ENCODE measurements around the gene BANP. TPM values are rescaled to one million over a fixed set of nuclear protein-coding genes. Genes with fewer than 3 reads are reported as not detected.

The BANP gene
- total and polyA plus RNA-seq, 2 donors (not counting 3 experiments of a cell fraction or from before 2014, with no cell fraction given), result 22.4 to 33.8 TPM

DNA sequence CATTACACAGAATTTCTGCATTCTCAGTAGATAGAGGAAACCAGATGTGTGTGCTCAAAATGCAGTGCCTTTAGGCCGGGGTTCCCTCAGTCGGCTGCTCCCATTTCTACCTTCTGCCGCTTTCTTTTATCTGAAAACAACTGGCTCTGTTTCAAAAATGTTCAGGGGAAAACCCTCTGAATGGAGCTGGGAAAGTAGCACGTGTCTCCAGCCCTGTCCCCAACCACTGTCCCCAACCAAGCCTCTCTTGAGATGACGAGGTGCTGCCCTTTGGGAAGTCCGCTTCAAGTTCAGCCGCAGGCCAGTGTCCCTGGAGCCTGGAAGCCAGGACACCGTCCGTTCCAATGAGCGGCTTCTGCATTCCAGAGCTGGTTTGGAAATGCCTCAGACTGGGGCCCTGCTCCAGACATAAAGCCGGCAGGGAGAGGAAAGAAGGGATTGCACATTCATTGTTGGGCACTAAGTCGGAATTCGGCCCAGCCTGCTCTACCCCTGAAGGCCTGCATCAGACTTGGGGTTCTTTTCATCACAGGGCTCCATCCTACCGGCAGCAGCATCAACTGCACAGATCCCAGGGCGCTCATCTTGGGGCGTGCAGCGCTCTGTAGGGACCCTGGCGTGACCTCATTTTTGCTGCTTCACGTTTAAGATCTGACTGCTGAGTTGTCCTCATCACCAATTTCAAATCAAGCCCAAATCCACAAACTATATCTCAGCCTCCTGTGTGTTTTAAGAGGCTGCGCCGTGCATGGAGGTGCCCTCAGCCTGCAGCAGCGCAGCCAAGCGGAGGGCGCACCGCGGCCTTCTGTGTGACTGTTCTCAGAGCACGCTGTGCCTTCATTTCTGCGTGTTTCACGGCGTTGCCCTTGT is 111.3 kb downstream of the BANP start:
- FAIRE-seq (no peak), DNase-seq (ENCODE audit: low read depth, low spot score) (no peak)
- ChIA-PET POLR2A (no interaction called here), CTCF (interaction anchor here (0.8 kb wide), 1 partner anchor 12 kb away, joined by 3 read pairs; no protein-coding TSS in a partner anchor)
- Histone ChIP-seq H3K27ac (ENCODE audit: insufficient read depth, low read depth, low read length) (no peak overlapping the region), H3K9ac (replicated peaks; ENCODE audit: extremely low read depth, insufficient read depth, low read length) (no peak overlapping the region), H3K4me3 (replicated peaks in 1 of 3; ENCODE audit: insufficient read depth in 1 of 3, low read depth in 1 of 3, low read length in 3 of 3) (no peak overlapping the region), H3K4me1 (ENCODE audit: control insufficient read depth, extremely low read depth, insufficient read depth, low read length) (no peaks in the 10 kb centered on the region), H3K9me1 (replicated peaks; ENCODE audit: control insufficient read depth, extremely low read depth, insufficient read depth, low read length) (no peaks in the 10 kb centered on the region), H3K9me3 (replicated peaks; ENCODE audit: control insufficient read depth, insufficient read depth, low read length) (no peaks in the 10 kb centered on the region), H3K4me2 (ENCODE audit: insufficient read depth, low read length) (no peak overlapping the region), H3K27me3 (ENCODE audit: control insufficient read depth in 2 of 2, insufficient read depth in 2 of 2, low read length in 2 of 2) (no peaks in the 10 kb centered on the region), H3K79me2 (ENCODE audit: control insufficient read depth, insufficient read depth, low read length) (no peaks in the 10 kb centered on the region), H3K36me3 (ENCODE audit: control insufficient read depth in 2 of 2, extremely low read depth in 1 of 2, insufficient read depth in 2 of 2, low read length in 2 of 2) (peaks cover 0 to 7% of the 10 kb centered on the region in 2 experiments), H4K20me1 (replicated peaks; ENCODE audit: control insufficient read depth, extremely low read depth, insufficient read depth, low read length) (no peaks in the 10 kb centered on the region), H2AFZ (ENCODE audit: low read depth, low read length) (no peak overlapping the region)
- no TSS peak for BruUV-seq (replicated peaks)
- no peak for TF ChIP-seq MYC (IDR thresholded peaks at IDR 0.05; ENCODE audit: low read depth, low read length)
- no peak for TF ChIP-seq FOS (IDR thresholded peaks at IDR 0.05; ENCODE audit: borderline replicate concordance, insufficient read depth, low read length)
- TF ChIP-seq EZH2 (IDR thresholded peaks at IDR 0.05; ENCODE audit: borderline replicate concordance, low read depth, low read length, severe bottlenecking), result no peak
- TF ChIP-seq POLR2AphosphoS5 (IDR thresholded peaks at IDR 0.05; ENCODE audit: insufficient read depth, low read depth, low read length), result no peak
- no peak for TF ChIP-seq JUN (IDR thresholded peaks at IDR 0.05; ENCODE audit: borderline replicate concordance, insufficient read depth, insufficient read length, low read depth)
- TF ChIP-seq, protein P1, sequence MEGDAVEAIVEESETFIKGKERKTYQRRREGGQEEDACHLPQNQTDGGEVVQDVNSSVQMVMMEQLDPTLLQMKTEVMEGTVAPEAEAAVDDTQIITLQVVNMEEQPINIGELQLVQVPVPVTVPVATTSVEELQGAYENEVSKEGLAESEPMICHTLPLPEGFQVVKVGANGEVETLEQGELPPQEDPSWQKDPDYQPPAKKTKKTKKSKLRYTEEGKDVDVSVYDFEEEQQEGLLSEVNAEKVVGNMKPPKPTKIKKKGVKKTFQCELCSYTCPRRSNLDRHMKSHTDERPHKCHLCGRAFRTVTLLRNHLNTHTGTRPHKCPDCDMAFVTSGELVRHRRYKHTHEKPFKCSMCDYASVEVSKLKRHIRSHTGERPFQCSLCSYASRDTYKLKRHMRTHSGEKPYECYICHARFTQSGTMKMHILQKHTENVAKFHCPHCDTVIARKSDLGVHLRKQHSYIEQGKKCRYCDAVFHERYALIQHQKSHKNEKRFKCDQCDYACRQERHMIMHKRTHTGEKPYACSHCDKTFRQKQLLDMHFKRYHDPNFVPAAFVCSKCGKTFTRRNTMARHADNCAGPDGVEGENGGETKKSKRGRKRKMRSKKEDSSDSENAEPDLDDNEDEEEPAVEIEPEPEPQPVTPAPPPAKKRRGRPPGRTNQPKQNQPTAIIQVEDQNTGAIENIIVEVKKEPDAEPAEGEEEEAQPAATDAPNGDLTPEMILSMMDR (IDR thresholded peaks at IDR 0.05; ENCODE audit: extremely low read depth in 1 of 2, insufficient read depth in 1 of 2, low read depth in 1 of 2, low read length in 2 of 2), result no peak
- TF ChIP-seq, protein P2, sequence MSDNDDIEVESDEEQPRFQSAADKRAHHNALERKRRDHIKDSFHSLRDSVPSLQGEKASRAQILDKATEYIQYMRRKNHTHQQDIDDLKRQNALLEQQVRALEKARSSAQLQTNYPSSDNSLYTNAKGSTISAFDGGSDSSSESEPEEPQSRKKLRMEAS (IDR thresholded peaks at IDR 0.05; ENCODE audit: insufficient read depth, insufficient read length), result no peak
- no peak for TF ChIP-seq POLR2A (IDR thresholded peaks at IDR 0.05; ENCODE audit: low read depth, low read length)
- no peak for TF ChIP-seq GATA2 (IDR thresholded peaks at IDR 0.05; ENCODE audit: insufficient read depth, insufficient read length, low read depth, low read length)
- dilution Hi-C loops (cut with MboI; ENCODE audit: extremely low pct_ligation_motif_present, low sequenced_read_pairs) (no loop called here), intact Hi-C loops (cut with micrococcal nuclease) (no loop called here)

All from endothelial cell of umbilical vein (primary cell).